Sigmoid colon (tissue), 7 donors: ENCODE results near the gene PCK2. TPM values are rescaled to one million over a fixed set of nuclear protein-coding genes. Genes with fewer than 3 reads are reported as not detected.
"Not testable (repeated sequence)": the region's sequence is repeated elsewhere in the genome, so short reads cannot be mapped to it uniquely, and the experiment has no call there.

Experiments used
- DNase-seq: peaks from one replicate; pipeline ENCODE4 v3.0.0-alpha.2; 2019
- H3K27ac ChIP-seq, 4 donors: fragments of 200-600 bp; sonication (generic); one replicate each; pipeline ENCODE4 v1.5.1; 2016 to 2019; ENCODE audit warnings: mild to moderate bottlenecking in 1 of 4
- H3K27me3 ChIP-seq, 3 donors: fragments of 200-600 bp; sonication (generic); one replicate each; pipeline ENCODE4 v1.5.1; 2019; ENCODE audit warnings: mild to moderate bottlenecking in 1 of 3
- H3K36me3 ChIP-seq, 4 donors: fragments of 200-600 bp; sonication (generic); one replicate each; pipeline ENCODE4 v1.5.1; 2016 to 2019
- H3K4me1 ChIP-seq, 4 donors: fragments of 200-600 bp; sonication (generic); one replicate each; pipeline ENCODE4 v1.5.1; 2017 to 2019
- H3K4me3 ChIP-seq, 4 donors: fragments of 200-600 bp; sonication (generic); one replicate each; pipeline ENCODE4 v1.5.1; 2017 to 2019; ENCODE audit warnings: mild to moderate bottlenecking in 2 of 4, moderate library complexity in 1 of 4
- H3K9me3 ChIP-seq, 4 donors: fragments of 200-600 bp in 3 of 4; sonication (generic) in 3 of 4; one replicate each; pipeline versions ENCODE4 v1.5.1 to v1.6.1; 2013 to 2019
- CTCF ChIP-seq, 4 experiments: fragments of 450-650 bp in 3 of 4; fragments of 200-600 bp in 1 of 4; IDR thresholded peaks; one replicate each; pipeline ENCODE4 v1.5.1; 2016 to 2019; ENCODE audit warnings: antibody characterized with exemption in 4 of 4, mild to moderate bottlenecking in 3 of 4, moderate library complexity in 2 of 4
- EP300 ChIP-seq, 4 donors: sonication (generic); formaldehyde crosslinking; IDR thresholded peaks; one replicate each; pipeline ENCODE4 v1.6.1; 2017; ENCODE audit warnings: antibody characterized with exemption in 4 of 4
- POLR2A ChIP-seq, 2 donors: fragments of 450-650 bp; IDR thresholded peaks; one replicate each; pipeline ENCODE4 v1.6.1; 2016; ENCODE audit warnings: antibody characterized with exemption in 2 of 2, mild to moderate bottlenecking in 2 of 2, moderate library complexity in 2 of 2
- POLR2AphosphoS5 ChIP-seq, 4 donors: sonication (generic); formaldehyde crosslinking; IDR thresholded peaks; one replicate each; pipeline ENCODE4 v1.6.1; 2017; ENCODE audit warnings: antibody characterized with exemption in 4 of 4
- whole genome bisulfite sequencing, 2 donors: extraction: QIAGEN DNeasy Blood & Tissue Kit; methylation state at CpG; one replicate each; pipeline ENCODE4 v1.1.7; 2013; 5-methylcytosine and 5-hydroxymethylcytosine counted together
- intact Hi-C: fragments of 100-400 bp; cut with DNase I; formaldehyde crosslinking; loops from one replicate; pipeline ENCODE4 v1.15.1; 2023
- polyA plus RNA-seq, 3 donors: library from polyadenylated mRNA; stranded (reverse); fragments of 200-250 nt; gene quantifications; one replicate each; pipeline ENCODE4 v1.2.3, GENCODE V29; 2013
- total RNA-seq, 4 donors: library from RNA; depleted of rRNA; stranded (reverse); fragments of >200 nt; gene quantifications; one replicate each; pipeline ENCODE4 v1.1.0, GENCODE V29; 2016
- donor health status: healthy with polysubstance abuse.
- donor health status: Bipolar disorder and iron deficiency.
- donor health status: healthy.

The PCK2 gene
- total and polyA plus RNA-seq, 7 donors: 7.1 to 109 (median 12.2) TPM

GRCh38 chr14:24100197-24100981, 6.3 kb downstream of the PCK2 start:
- Histone ChIP-seq H3K27me3 (no peaks in the 10 kb centered on the region), H3K36me3 (peaks cover 0 to 12% (median 0%) of the 10 kb centered on the region in 4 donors), H3K27ac (no peak overlapping the region), H3K4me1 (peaks cover 0 to 2% (median under 1%) of the 10 kb centered on the region in 4 donors), H3K9me3 (no peaks in the 10 kb centered on the region), H3K4me3 (no peak overlapping the region)
- intact Hi-C loops: no loop called here
- WGBS, 2 donors: 85 to 89% methylated on average over 4 of the region's 4 CpGs
- no peak for DNase-seq
- no peak for TF ChIP-seq POLR2A (IDR thresholded peaks at IDR 0.05)
- no peak for TF ChIP-seq EP300 (IDR thresholded peaks at IDR 0.05)
- TF ChIP-seq CTCF (IDR thresholded peaks at IDR 0.05): no peak
- TF ChIP-seq POLR2AphosphoS5 (IDR thresholded peaks at IDR 0.05): no peak

GRCh38 chr14:24100982-24101494, 6.9 kb downstream of the PCK2 start:
- no peak overlapping the region for H3K27ac ChIP-seq
- intact Hi-C loops: no loop called here
- H3K27me3 ChIP-seq: no peaks in the 10 kb centered on the region
- no peak for TF ChIP-seq POLR2AphosphoS5 (IDR thresholded peaks at IDR 0.05)
- no peak for TF ChIP-seq POLR2A (IDR thresholded peaks at IDR 0.05)
- TF ChIP-seq CTCF (IDR thresholded peaks at IDR 0.05): no peak
- no peak for TF ChIP-seq EP300 (IDR thresholded peaks at IDR 0.05)
- H3K36me3 ChIP-seq: peaks cover 0 to 12% (median 0%) of the 10 kb centered on the region in 4 donors
- no peak overlapping the region for H3K4me3 ChIP-seq
- H3K9me3 ChIP-seq: no peaks in the 10 kb centered on the region
- WGBS, 2 donors: 95 to 96% methylated on average over 3 of the region's 3 CpGs
- no peaks in the 10 kb centered on the region for H3K4me1 ChIP-seq
- DNase-seq: no peak

GRCh38 chr14:24102357-24103048, 8.4 kb downstream of the PCK2 start:
- DNase-seq: no peak
- no peak overlapping the region for H3K4me3 ChIP-seq
- TF ChIP-seq POLR2AphosphoS5 (IDR thresholded peaks at IDR 0.05) (no peak), EP300 (IDR thresholded peaks at IDR 0.05) (no peak), CTCF (IDR thresholded peaks at IDR 0.05) (no peak), POLR2A (IDR thresholded peaks at IDR 0.05) (no peak)
- intact Hi-C loops: no loop called here
- H3K36me3 ChIP-seq: peaks cover 0 to 12% (median 0%) of the 10 kb centered on the region in 4 donors
- H3K9me3 ChIP-seq: no peaks in the 10 kb centered on the region
- WGBS, 2 donors: 92 to 97% methylated on average over 7 of the region's 7 CpGs
- no peaks in the 10 kb centered on the region for H3K4me1 ChIP-seq
- no peak overlapping the region for H3K27ac ChIP-seq
- H3K27me3 ChIP-seq: no peaks in the 10 kb centered on the region

GRCh38 chr14:24103451-24103850, 9.3 kb downstream of the PCK2 start:
- Histone ChIP-seq H3K36me3 (peaks cover 0 to 9% (median 0%) of the 10 kb centered on the region in 4 donors), H3K4me1 (peaks cover 0 to under 1% (median 0%) of the 10 kb centered on the region in 4 donors), H3K9me3 (no peaks in the 10 kb centered on the region), H3K27ac (no peak overlapping the region), H3K27me3 (no peaks in the 10 kb centered on the region), H3K4me3 (no peak overlapping the region)
- 95% methylated on average over 13 of the region's 13 CpGs for WGBS, 2 donors
- no peak for TF ChIP-seq POLR2AphosphoS5 (IDR thresholded peaks at IDR 0.05)
- no peak for TF ChIP-seq EP300 (IDR thresholded peaks at IDR 0.05)
- no peak for DNase-seq
- intact Hi-C loops: no loop called here

GRCh38 chr14:24105609-24106239, 11.6 kb downstream of the PCK2 start:
- not testable (repeated sequence) for H3K27ac ChIP-seq, H3K4me3 ChIP-seq, H3K9me3 ChIP-seq, H3K4me1 ChIP-seq, DNase-seq, H3K27me3 ChIP-seq, H3K36me3 ChIP-seq
- intact Hi-C loops: loop anchor here (5.0 kb wide), 1 partner anchor 93 kb away; no protein-coding TSS in a partner anchor
- WGBS, 2 donors: 91 to 93% methylated on average over 8 of the region's 8 CpGs
